GM18502 (cell line): ENCODE data around the gene UBALD1.

Experiments
- ATAC-seq: cut with Tn5 transposase; IDR thresholded peaks from one replicate; pipeline ENCODE4 v1.9.1; 2021; ENCODE audit warnings: mild to moderate bottlenecking; ENCODE audit not compliant: unreplicated experiment, poor library complexity

Gene UBALD1

DNA sequence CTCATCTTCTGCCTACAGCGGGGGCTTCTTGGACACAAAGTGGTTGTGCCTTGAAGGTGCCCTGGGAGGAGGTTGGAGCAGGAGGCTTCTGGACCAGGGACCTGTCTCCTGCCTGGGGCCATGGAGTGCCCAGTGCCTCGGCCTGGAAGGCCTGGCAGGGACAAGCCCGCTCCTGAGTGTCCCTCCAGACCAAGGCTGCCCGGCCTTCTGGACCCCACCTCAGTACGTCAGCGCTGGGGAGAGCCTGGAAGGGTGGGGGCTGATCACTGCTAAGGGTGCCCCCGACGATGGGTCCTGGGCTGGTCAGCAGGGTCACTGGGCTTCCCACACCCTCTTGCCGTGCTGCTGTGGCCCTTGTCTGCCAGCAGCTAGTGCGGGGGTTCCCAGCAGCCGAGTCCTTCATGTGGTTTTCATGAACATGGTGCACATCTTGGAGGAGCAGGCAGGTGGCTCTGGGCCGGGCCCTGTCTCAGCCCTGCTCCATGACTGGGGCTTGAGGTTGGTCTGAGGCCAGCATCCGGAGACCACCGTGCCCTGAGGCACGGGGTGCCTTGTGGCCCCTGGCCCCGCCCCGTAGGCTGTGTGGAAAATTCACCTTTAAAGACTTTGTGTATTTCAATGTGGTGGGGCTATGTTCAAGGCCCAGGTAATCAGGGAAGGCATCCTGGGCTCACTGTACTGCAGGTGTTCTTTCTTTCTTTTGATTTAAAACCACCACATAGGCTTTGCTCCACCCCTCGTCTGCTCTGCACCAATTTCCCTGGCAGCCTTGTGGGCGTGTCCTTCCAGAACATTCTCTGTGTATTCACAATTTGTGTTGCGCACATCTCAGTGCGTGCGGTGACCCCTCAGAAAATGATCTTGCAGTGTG is 32.3 kb upstream of the UBALD1 start:
- ATAC-seq = no peak

DNA sequence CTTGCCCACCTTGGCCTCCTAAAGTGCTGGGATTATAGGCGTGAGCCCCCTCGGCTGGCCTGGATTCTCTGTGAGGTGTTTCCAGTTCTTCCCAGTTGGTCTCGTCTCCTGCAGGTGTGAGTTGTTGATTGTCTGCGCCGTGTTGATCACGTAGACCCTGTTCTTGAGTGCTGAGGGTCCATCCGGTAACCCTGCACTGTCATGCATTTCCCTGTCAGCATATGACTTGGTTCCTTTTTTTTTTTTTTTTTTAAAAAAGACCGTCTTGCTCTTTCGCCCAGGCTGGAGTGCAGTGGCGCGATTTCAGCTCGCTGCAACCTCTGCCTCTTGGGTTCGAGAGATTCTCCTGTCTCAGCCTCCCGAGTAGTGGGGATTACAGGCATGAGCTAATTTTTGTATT is 27.2 kb upstream of the UBALD1 start:
- ATAC-seq = no peak

DNA sequence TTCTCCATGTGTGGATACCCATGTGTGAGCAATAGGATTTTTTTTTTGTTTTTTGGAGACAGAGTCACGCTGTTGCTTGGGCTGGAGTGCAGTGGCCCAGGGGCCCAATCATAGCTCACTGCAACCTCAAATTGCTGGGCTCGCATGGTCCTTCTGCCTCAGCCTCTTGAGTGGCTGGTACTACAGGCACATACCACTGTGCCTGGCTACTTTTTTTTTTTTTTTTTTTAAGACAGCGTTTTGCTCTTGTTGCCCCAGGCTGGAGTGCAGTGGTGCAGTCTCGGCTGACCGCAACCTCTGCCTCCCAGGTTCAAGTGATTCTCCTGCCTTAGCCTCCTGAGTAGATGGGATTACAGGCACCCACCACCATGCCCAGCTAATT is 26.6 kb upstream of the UBALD1 start:
- no peak for ATAC-seq

DNA sequence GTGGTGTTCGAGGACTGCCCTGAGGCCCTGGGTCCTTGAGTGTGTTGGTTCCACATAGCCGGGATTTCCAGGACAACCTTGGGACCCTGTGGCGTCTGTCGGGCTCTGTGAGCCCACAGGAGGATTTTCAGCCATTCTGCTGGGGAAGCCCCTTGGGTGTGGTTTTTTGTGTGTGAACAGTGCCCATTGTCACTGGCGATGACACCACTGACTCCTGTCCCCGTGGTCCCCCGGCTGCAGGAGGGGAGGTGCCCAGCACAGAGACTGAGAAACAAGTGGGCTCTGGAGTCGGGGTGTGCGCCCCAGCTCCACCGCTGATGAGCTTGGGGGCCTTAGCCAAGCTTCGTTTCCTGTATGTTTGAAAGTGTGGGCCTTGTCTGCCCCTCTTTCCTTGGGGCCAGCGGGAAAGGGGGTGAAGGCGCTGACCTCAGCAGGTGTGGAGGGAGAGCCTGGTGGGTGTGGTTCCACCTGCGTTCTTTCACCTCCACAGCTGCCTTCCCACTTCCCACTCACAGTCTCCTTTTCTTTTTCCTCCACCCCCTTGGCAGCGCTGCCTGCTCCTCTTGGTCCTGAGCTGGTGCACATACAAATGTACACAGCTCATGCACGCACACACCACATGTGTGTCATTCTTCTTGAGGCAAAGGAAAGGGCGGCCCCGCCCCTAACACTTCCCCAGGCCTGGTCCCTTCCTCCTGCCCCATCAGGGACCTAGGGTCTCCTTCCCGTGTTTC is 26.1 kb upstream of the UBALD1 start:
- ATAC-seq = no peak

DNA sequence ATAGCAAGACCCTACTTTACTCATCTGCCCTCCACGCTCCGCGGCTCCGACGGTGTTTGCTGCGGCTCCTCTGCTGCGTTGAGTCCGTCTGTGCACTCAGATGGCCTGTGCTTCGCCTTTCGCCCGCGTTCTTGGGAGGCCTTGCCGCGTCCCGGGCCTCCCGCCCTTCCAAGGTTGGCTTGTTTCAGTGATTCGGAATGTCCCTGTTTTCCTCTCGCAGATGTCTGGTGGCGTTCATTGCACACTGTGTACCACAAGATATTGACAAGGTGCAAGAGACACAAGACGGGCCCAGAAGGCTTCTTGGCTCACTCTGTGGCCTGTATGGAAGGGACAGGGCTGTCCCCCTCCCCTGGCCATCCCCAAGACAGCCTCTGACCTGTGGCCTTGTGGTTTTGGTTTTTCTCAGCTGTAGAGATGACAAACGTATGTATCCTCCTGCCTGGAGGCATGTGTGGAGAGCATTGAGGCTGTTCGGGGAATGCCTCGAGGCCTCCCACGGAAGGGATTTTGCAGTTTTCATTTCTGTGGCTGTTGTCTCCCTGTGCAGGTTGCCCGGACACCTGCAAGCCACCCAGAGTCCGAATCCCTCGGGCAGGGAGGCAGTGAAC is 25.3 kb upstream of the UBALD1 start:
- no peak for ATAC-seq

DNA sequence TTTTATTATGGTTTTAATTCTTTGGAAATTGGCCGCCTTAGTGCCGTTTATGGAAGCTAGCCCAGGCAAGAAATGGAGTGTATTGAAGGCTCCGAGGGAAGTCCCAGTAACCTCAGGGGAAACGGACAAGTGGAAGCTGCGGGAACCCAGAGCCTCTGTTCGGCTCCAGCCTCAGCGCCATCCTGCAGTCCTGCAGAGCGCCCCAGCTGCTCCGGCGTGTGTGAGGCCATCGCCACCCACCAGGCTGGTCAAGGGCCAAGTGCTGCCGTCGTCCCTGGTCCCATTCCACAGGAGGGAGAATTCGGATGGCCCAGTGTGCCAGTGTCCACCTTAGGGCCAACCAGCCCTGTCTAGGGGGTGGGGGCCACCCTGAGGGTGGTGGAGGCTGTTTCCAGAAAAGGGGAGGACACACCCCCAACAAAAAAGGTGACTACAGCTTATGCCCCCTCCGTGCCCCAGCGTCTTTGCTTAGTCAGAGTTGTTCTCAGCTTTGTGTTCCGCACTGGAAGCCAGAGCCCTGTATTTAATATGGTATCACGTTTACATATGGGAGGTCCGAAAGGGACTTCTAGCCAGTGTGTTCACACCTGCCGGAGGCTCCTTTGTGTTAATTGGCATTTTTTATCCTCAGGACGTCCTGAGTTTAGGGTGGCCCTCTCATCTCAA is 22.9 kb upstream of the UBALD1 start:
- ATAC-seq = no peak

DNA sequence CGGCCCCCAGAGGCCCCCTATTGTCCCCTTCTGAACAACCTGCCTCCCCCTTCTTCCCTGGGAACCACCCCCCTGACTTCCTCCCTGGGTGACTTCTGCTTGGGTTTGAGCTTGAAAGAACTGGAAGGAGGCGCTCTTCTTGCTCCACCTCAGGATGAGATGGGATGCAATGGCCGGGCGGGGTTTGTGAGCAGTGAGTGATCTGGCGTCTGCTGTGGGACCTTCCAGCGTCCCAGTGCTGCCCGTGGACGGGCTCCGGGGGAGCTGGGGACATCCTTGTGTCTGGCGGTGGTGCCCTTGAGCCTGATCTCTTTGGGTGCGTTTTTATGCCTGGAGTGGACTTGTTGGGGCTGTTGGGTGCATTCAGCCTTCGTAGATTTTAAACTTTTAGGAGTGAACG is 21.5 kb upstream of the UBALD1 start:
- ATAC-seq = no peak

DNA sequence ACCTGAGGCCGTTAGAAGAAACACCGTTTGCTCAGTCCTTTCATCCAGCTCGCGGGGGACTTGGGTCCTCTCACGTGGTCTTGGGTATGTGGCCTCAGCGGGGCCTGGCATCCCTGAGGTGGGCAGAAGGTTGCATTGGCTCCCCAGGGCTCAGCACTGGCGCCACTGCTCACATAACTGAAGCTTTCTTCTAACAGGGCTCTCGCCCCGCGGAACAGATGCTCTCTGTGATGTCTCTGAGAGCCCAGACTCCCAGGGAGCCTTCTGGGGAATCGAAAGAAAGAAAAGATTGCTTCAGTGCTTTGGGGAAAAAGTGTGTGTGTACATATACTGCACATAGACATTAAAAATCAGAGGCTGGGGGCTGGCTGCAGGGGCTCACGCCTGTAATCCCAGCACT is 20.1 kb upstream of the UBALD1 start:
- no peak for ATAC-seq

DNA sequence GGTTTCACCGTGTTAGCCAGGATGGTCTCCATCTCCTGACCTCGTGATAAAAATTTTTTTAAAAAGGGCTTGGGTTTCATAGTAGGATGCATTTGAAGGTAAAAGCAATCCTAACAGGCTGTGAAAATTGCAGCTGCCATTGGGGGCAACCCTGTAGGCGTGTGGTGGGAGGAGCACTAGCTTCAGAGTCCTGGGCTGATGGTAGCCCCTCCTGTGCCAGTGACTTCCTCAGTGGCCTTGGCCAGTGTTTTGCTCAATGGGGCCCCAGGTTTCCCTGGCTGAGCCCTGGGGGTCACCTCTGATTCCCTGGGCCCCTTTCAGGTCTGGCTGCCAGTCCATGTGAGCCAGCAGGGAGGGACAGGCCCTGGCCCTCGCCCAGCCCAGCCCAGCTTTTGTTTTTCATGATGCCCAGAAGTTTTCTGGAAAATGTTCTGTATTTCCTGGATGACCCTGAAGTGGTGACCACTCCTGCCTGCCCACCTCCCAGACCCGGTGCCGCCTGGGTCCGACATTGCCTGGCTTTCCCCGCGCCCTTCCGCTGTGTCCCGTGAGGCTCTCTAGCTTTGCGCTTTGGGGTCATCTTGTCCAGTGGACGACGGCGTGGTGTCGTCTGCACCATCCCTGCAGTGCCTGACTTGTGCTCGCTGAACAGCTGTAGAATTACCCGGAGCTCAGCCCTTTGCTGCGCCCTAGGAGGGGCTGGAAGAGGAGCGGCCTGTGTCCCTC is 19.4 kb upstream of the UBALD1 start:
- ATAC-seq = no peak

DNA sequence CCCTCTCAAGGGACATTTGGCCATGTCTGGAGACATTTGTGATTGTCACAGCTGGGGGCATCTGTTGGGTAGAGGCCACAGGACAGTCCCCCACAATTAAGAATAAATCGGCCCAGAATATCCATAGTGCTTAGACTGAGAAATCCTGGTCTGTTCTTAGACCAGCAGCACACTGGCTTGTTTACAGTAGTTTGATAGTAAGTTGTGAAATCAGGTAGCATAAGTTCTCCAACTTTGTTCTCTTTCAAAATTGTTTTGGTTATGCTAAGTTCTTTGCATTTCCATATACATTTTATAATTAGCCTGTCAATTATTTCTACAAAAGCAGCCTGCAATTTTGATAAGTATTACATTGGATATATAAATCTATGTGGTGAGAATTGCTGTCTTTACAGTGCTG is 16.8 kb upstream of the UBALD1 start:
- no peak for ATAC-seq

DNA sequence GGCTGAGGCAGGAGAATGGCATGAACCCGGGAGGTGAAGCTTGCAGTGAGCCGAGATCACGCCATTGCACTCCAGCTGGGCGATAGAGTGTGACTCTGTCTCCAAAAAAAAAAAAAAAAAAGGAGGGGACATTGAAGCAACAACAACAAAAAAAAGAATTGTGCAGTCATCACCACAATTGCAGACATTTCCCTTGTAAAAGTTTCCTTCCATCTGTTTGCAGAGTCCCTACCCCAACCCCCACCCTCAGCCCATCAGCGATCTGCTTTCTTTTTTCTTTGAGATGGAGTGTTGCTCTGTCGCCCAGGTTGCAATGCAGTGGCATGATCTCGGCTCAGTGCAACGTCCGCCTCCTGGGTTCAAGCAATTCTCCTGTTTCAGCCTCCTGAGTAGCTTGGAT is 13.6 kb upstream of the UBALD1 start:
- no peak for ATAC-seq

DNA sequence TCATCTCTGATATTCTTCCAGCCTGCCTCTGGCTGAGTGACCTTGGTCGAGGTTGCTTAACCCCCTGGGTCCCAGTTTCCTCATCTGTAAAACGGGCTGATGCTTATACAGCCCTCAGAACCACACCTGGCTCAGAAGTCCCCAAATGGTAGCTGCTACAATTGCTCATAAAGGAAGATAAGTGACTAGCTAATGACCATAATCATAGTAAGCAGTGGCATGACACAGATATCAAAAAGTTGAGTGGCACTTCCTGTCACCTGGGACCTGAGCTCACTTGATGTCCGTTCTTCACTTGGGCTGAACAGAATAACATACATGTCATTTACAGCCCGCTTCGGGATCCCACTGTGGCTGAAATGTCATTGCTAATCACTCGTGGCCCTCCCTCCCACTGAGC is 11.7 kb upstream of the UBALD1 start:
- ATAC-seq = no peak

DNA sequence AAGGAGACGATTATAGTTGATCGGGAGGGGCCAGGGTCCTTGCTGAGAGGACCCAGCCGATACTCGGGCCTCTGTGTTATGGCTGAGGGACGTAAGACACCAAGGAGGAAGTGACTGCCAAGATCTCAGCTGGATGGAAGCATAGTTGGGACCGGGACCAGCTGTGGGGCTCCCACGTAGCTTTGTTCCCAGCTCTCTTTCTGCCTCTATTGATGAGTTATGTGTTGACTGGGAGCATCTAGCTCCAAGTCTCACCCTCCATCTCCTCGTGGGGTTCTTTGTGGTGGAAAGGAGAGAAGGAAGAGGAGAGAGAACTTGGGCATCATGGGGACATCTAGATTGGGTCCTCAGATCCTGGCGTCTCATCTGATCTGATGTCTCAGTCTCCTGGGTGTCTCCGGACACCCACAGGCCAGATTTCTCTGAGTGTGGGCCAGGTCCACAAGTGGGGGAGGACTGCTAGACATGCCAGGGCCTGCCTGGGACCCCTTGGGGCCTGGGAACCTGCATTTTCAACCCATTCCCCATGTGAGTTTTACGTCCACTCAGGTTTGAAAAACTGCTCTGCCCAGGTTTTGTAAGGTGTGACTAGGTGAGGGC is 11.0 kb upstream of the UBALD1 start:
- ATAC-seq = no peak

DNA sequence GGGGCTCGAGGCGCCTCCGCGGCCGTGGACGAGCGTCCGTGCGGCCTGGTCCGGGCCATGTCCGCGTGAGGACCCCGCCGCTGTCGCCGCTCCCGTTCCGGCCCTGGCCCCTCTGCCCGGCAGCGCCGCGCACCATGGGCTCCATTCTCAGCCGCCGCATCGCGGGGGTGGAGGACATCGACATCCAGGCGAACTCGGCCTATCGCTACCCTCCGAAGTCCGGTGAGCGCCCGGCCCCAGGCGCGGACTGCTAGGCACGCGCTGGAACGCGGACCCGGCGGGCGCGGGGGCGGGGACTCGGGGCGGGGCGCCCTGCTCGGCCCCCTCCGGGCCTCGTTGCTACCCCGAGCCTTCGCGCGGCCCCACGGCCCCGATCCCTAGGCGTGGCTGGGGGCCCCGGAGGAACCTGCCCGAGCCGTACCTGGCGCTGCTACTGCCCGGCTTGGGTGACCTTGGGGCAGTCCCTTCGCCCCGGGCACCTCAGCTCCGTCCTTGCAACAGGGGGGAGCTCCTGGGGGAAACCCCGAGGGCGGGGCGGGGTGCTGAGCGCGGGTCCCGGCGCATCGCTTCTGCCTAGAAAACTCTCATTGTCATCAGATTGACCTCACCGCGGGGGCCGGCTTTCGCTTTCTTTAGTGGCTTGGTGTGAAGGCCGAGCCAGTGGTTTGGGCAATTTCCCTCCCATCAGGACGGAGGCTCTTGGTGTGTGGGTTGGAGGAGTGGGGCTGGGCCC is 10.3 kb upstream of the UBALD1 start:
- peak; percentile 57 for ATAC-seq

DNA sequence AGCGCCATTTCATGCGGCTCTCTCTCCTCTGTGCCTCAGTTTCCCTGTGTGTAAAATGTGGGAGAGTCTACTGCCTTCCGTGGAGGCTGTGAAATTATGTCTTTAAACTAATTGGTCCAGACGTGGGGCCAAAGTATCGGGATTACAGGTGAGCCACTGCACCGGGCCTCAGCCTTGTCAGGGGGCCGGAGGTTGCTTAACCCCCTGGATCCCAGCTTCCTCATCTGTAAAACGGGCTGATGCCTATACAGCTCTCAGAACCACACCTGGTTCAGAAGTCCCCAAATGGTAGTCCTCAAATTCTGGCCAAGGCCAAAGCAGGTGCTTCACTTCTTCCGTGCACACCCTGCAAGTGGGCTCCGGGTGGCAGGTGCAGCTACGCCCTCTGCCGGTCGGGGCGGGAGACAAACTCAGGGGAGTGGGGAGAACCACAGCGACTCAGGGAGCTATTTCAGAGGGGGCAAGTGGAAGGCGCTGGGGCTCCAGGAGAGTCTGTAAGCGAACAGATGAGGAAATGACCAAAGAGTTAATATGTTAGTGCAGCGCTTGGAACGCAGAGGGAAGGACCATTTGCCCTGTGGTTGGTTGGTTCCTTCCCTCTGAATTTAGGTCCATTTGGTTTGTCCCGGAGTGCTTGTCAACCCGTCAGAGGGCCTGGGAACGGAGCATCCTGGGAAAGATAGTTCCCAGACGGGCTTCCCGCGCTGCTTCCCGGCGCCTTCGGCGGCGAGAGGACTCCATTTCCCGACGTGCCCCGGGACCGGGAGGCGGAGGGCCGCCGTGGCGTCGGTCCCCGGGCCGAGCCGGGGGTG is 9.5 kb upstream of the UBALD1 start, which contains the start of gene MGRN1:
TSS of gene MGRN1 (plus strand) at position 812 of the 812 bp plus-strand sequence. CDS start 135 bp downstream, outside the sequence.
- peak; percentile 82 for ATAC-seq

DNA sequence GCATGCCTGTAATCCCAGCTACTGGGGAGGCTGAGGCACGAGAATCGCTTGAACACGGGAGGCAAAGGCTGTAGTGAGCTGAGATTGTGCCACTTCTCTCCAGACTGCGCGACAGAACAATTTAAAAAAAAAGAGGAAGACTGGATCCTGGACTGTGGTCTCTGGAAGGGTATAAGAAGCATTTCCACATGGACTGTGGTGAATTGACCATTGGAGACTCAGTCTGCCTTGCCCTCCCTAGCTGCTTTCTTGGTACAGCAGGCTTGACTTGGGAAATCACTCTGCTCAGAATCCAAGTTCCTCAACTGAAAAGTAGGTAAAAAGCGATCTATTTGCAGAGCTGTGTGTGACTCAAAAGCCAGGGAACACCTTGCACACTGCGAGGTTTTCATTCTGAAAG is 8.9 kb upstream of the UBALD1 start:
- ATAC-seq = no peak

DNA sequence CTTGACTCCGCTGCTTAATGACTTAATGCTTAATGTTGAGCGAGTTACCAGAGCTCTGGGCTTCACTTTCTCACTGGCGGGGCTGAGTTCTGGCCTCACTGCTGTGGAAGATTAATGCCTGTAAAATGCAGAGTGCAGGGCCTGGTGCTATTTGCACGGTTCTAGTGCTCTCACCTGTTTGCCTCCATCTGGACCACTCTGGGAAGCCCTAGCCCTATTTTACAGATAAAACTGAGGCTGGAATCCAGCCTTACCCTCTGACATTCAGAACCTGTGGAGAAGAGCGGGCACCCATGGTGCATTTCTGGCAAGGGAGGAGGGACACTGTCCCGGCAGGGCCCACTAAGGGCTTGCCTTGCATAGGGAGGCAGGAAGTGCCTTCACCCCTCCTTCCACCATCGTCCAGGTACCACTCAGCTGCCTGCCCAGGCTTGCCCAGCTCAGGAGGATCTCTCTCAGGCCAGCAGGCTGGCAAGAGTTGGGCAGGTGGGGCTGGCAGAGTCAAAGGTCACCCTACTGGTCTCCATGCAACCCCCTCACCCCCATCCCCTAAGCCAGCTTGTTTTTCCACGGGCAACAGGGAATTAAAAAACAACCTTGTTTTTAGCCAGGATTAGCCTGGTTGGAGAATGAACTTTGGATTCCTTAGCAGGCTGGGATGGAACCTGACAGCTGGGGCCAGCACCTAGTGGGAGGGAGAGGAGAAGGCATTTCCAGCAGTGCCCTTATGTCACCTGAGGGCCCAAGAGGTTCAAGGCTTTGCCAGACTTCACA is 4.1 kb upstream of the UBALD1 start:
- ATAC-seq = no peak
